Measurements from ENCODE around the gene PEBP1.

PEBP1 gene

DNA sequence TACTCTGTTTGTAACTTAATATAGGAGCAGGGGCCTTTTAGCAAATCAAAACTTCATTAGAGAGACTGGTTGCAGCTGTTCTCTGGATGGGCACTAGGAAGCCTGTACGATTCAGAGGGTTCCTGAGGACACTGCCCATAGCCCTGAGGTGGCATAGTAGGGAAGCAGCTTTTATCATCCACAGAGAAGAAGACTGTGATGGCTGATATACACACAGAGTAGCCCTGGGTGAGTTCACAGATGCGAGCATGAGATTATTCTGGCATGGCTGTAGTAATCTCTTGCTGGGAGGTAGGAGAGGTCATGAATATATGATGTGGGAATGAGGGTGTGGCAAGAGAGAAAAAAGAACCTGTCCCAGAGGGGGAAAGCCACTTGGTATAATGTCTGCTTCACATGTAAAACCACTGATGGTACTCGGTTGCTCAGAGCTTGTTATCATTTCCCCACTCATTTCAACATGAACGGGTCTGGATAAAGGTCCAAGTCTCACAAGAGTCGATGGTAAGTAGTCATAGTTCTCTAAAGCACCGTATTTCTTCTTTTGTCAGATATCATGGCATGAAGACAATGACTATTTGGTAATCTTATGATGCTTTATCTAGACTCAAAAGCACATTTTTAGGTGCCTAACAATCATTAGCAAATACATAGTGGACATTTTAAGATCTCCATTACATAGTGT lies 52.0 kb downstream of the PEBP1 start:
- TF ChIP-seq, protein P1, sequence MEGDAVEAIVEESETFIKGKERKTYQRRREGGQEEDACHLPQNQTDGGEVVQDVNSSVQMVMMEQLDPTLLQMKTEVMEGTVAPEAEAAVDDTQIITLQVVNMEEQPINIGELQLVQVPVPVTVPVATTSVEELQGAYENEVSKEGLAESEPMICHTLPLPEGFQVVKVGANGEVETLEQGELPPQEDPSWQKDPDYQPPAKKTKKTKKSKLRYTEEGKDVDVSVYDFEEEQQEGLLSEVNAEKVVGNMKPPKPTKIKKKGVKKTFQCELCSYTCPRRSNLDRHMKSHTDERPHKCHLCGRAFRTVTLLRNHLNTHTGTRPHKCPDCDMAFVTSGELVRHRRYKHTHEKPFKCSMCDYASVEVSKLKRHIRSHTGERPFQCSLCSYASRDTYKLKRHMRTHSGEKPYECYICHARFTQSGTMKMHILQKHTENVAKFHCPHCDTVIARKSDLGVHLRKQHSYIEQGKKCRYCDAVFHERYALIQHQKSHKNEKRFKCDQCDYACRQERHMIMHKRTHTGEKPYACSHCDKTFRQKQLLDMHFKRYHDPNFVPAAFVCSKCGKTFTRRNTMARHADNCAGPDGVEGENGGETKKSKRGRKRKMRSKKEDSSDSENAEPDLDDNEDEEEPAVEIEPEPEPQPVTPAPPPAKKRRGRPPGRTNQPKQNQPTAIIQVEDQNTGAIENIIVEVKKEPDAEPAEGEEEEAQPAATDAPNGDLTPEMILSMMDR (IDR thresholded peaks at IDR 0.05; ENCODE audit: extremely low read depth, insufficient read depth, missing control alignments): no peak
- no peak for DNase-seq (ENCODE audit: low spot score)
- in situ Hi-C loops (cut with MboI; ENCODE audit: low pct_unique_long_range_greater_than_20kb, low sequenced_read_pairs, unreplicated experiment): loop anchor here (10.0 kb wide), 1 partner anchor 167 kb away; no protein-coding TSS in a partner anchor

DNA sequence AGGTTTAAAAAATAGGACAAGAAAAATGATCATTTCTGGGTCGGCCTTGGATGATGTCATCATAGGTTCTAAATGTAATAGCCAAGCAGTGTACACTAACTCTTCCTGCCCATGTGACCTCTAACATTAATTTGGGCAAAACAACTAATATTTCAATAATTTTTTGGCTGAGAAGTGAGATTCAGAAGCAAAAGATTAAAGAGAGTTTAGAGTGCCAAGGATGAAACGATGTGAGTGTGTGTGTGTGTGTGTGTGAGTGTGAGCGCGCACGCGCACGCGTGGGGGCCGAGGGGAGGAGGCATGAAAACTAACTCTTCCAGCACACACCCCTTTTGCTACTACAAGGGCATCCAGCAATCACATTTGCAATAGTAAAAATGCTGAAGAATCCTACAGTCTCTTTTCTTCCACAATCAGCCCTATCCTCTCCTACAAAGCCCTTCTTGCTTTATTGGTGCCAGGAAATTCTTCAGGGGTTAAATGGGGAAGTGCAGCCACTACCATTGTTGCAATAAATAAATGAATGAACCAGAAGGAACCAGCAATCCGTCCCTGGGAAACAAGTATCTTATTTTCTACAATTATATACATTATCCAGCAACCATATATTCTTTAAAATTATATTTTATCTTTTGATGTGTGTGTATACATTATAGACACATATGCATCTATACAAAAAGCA lies 52.9 kb downstream of the PEBP1 start:
- in situ Hi-C loops (cut with MboI; ENCODE audit: low pct_unique_long_range_greater_than_20kb, low sequenced_read_pairs, unreplicated experiment): loop anchor here (10.0 kb wide), 1 partner anchor 166 kb away; no protein-coding TSS in a partner anchor
- TF ChIP-seq, protein P1 (IDR thresholded peaks at IDR 0.05; ENCODE audit: extremely low read depth, insufficient read depth, missing control alignments): no peak
- DNase-seq (ENCODE audit: low spot score): no peak

DNA sequence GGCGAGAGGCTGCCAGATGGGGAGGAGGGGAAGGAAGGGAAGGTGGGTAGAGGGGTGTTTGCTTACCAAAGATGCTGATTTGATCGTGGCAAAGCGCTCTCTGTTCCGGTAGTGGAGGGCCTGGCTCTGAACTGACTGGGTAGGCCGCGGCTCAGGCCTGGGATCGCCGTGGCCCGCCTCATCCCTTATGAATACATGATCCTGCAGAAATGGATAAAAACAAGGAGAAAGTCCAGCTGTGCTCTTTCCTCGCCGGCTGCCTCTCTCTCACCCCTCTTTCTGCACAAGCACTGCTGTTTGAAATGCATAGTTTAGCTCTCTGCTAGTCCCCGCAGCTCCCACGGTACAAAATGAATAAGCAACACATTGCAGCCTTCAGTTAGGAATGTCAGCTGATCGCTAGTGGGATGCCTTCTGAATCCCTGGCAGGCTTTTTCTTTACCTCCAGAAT lies 53.8 kb downstream of the PEBP1 start:
- DNase-seq (ENCODE audit: low spot score): no peak
- TF ChIP-seq, protein P1 (IDR thresholded peaks at IDR 0.05; ENCODE audit: extremely low read depth, insufficient read depth, missing control alignments): no peak
- in situ Hi-C loops (cut with MboI; ENCODE audit: low pct_unique_long_range_greater_than_20kb, low sequenced_read_pairs, unreplicated experiment): loop anchor here (10.0 kb wide), 1 partner anchor 165 kb away; no protein-coding TSS in a partner anchor

DNA sequence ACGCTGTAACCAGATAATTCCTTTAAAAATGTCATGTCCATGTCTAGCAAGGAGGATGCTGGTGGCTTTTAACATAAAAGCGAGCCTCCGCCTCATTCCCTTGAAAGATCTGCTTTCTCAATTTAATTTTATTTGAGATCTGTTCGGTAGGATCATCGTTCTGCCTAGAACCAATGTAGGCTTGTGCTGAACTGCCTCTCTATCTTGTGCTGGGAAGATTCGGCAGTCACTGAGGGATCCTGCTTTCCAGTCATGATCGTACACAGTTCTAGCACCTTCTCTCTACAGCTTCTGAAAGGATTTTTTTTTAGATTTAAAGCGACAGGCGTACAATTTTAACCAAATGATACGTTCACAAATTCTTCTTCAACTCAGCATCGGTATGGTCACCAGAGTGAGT lies 54.3 kb downstream of the PEBP1 start:
- no peak for DNase-seq (ENCODE audit: low spot score)
- TF ChIP-seq, protein P1 (IDR thresholded peaks at IDR 0.05; ENCODE audit: extremely low read depth, insufficient read depth, missing control alignments): no peak
- in situ Hi-C loops (cut with MboI; ENCODE audit: low pct_unique_long_range_greater_than_20kb, low sequenced_read_pairs, unreplicated experiment): no loop called here

DNA sequence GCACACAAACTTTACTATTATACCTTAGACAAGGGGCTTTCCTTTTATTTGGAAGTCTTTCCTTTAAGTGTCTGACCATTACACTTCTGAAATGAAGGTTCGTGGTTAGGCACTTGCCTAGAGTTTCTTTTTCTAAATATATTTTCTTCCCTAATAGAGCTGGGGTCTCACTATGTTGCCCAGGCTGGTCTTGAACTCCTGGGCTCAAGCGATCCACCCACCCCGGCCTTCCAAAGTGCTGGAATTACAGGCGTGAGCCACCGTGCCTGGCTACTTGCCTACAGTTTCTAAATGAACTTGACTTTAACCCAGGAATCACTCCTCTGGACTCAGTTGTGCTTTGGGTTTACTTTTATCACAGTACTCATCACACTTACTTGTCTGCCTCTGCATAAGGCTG lies 57.6 kb downstream of the PEBP1 start:
- DNase-seq (ENCODE audit: low spot score): no peak
- TF ChIP-seq, protein P1 (IDR thresholded peaks at IDR 0.05; ENCODE audit: extremely low read depth, insufficient read depth, missing control alignments): no peak
- in situ Hi-C loops (cut with MboI; ENCODE audit: low pct_unique_long_range_greater_than_20kb, low sequenced_read_pairs, unreplicated experiment): no loop called here

DNA sequence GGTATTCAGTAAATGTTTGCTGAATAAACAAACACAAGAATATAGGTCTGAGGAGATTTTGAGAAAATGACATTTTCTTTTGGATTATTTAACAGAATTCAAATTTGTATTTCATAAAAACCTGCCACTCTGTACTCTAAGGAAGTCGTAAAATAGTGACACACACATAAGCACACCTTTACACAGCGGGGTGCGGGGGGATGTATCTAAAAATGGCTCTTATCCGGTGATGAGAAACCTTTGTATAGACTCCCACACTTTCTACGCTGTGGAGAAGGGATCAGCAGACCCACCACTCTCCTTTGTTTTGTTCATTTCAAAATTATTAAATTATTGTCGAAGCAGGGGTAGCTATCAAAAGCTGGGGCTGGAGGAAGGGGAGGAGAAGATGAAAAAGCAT lies 58.0 kb downstream of the PEBP1 start:
- TF ChIP-seq, protein P1 (IDR thresholded peaks at IDR 0.05; ENCODE audit: extremely low read depth, insufficient read depth, missing control alignments): no peak
- in situ Hi-C loops (cut with MboI; ENCODE audit: low pct_unique_long_range_greater_than_20kb, low sequenced_read_pairs, unreplicated experiment): no loop called here
- DNase-seq (ENCODE audit: low spot score): no peak

Measured in GM13977 (cell line).